ENCODE data around the gene FRYL.

DNA sequence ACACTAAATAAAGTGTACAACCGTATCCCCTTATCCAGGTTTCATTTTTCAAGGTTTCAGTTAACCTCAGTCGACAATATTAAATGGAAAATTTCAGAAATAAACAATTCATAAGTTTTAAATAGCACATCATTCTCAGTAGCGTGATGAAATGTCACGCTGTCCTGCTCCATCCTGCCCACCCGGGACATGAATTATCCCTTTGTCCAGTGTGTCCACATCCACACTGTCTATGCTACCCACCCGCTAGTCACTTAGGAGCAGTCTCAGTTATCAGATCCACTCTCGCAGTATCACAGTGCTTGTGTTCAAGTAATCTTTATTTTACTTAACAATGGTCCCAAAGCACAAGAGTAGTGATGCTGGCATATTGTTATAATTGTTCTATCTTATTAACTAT, 54.7 kb downstream of the FRYL start:
- TF ChIP-seq POLR2A (IDR thresholded peaks at IDR 0.05; ENCODE audit: low read depth, low read length) (no peak), POLR2AphosphoS5 (IDR thresholded peaks at IDR 0.05; ENCODE audit: low read depth, low read length) (no peak), TAF1 (IDR thresholded peaks at IDR 0.05; ENCODE audit: borderline replicate concordance, low read depth, low read length) (no peak)
